Neural progenitor cell (in vitro differentiated cells): Measurements from ENCODE around the gene PLD6.

Source experiments
- EZH2 ChIP-seq: fragments of 200-600 bp; sonication (generic); IDR thresholded peaks from 2 replicates; pipeline ENCODE4 v1.6.1; 2017; ENCODE audit warnings: antibody characterized with exemption, mild to moderate bottlenecking, moderate library complexity
- TF ChIP-seq, protein P1 (sequence below): fragments of 200-600 bp; sonication (generic); IDR thresholded peaks from 2 replicates; pipeline ENCODE4 v1.5.1; 2017; ENCODE audit warnings: antibody characterized with exemption, mild to moderate bottlenecking

DNA sequence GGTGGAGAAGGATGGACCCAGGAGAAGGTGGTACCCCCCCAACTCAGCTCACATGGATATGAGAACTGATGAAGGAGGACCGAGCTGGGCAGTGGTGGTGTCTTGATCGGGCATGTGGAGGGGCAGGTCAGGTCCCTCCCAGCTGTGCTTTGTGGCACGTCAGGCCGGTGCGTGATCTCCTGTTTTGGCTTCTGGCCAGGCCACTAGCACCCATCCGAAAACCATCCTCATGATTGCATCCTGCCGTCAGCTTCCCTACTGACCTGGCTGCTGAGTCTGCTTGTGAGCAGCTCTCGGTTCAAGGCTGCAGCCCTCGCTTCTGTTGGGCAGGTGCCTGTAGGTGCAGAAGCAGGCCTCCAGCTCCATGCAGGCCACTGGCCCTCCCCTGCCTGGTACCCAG, 53.1 kb downstream of the PLD6 start:
- TF ChIP-seq, protein P1, sequence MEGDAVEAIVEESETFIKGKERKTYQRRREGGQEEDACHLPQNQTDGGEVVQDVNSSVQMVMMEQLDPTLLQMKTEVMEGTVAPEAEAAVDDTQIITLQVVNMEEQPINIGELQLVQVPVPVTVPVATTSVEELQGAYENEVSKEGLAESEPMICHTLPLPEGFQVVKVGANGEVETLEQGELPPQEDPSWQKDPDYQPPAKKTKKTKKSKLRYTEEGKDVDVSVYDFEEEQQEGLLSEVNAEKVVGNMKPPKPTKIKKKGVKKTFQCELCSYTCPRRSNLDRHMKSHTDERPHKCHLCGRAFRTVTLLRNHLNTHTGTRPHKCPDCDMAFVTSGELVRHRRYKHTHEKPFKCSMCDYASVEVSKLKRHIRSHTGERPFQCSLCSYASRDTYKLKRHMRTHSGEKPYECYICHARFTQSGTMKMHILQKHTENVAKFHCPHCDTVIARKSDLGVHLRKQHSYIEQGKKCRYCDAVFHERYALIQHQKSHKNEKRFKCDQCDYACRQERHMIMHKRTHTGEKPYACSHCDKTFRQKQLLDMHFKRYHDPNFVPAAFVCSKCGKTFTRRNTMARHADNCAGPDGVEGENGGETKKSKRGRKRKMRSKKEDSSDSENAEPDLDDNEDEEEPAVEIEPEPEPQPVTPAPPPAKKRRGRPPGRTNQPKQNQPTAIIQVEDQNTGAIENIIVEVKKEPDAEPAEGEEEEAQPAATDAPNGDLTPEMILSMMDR = no peak
- no peak for TF ChIP-seq EZH2
